ENCODE data around the gene HBQ1. TPM values are rescaled to one million over a fixed set of nuclear protein-coding genes. Genes with fewer than 3 reads are reported as not detected.

The HBQ1 gene
- 0.97 TPM in 1 of 2 replicates, not detected in the other for total RNA-seq

DNA sequence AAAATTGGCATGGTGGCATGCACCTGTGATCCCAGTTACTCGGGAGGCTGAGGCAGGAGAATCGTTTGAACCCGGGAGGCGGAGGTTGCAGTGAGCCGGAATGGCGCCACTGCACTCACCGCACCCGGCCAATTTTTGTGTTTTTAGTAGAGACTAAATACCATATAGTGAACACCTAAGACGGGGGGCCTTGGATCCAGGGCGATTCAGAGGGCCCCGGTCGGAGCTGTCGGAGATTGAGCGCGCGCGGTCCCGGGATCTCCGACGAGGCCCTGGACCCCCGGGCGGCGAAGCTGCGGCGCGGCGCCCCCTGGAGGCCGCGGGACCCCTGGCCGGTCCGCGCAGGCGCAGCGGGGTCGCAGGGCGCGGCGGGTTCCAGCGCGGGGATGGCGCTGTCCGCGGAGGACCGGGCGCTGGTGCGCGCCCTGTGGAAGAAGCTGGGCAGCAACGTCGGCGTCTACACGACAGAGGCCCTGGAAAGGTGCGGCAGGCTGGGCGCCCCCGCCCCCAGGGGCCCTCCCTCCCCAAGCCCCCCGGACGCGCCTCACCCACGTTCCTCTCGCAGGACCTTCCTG, at the start of gene HBQ1:
TSS of gene HBQ1 (plus strand) at position 359 of the 575 bp plus-strand sequence. CDS start at position 387, 28 bp downstream.

DNA sequence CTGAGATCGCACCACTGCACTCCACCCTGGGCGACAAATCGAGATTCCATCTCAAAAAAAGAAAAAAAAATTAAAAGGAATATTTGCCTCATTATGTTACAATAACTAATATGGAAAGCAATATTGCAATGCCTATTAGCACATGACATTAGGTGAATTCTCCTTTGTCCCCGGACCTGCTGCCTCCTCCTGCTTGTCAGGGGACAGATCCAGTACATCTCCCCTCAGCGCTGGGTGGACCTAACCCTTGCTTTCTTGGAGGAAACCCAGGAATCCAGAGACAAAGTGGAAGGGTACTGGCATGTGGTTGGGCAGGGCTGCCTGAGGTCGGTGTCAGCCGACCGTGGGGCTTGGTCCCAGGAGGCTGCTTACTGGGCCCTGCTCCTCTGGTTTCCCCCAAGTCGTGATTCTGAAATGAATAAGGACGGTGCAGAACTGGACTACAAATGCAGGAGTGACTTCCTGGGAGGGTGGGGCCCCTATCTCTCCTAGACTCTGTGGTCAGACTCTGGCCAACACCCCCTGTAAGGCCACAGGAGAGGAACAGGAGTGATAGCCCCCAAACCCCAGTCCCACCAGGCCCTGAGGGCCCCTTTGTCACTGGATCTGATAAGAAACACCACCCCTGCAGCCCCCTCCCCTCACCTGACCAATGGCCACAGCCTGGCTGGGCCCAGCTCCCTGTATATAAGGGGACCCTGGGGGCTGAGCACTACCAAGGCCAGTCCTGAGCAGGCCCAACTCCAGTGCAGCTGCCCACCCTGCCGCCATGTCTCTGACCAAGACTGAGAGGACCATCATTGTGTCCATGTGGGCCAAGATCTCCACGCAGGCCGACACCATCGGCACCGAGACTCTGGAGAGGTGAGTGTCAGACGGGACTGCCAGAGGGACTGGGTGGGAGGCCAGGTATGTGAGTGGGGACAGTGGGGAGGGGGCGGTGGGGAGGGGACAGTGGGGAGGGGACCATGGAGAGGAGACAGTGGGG, 27.8 kb upstream of the HBQ1 start, which contains the start of gene HBZ:
TSS of gene HBZ (plus strand) at position 504 of the 988 bp plus-strand sequence. CDS start at position 770, 266 bp downstream.

DNA sequence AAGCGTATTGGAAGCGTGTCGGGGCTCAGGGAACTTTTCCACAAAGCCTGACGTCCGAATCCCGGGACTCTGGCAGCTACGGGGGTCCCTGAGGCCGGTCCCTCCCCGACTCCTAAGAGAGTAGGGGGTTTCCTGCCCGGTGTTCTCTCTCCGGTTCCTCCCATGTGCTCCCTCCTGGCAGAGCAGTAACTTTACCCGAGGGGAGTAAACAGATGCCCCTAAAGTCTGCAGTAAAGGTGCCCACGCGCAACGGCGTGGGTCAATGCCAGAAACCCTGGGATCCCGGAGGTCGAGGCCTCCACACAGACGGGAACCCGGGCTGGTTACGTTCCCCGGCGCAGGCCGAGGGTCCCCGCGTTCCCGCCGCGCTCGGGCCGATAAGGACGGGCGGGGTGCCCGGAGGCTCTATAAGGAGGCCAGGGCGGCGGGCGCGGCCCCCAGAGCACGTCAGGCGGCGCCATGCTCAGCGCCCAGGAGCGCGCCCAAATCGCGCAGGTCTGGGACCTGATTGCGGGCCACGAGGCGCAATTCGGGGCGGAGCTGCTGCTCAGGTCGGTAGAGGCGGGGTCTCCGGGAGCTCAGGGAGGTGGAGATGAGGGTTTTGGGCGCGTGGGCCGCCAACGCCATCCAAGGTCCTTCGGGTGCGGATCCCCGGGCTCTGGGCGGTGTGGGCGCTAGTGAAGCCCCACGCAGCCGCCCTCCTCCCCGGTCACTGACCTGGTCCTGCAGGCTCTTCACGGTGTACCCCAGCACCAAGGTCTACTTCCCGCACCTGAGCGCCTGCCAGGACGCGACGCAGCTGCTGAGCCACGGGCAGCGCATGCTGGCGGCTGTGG, 14.5 kb upstream of the HBQ1 start, which contains the start of gene HBM:
TSS of gene HBM (plus strand) at position 440 of the 836 bp plus-strand sequence. CDS start at position 460, 20 bp downstream.

DNA sequence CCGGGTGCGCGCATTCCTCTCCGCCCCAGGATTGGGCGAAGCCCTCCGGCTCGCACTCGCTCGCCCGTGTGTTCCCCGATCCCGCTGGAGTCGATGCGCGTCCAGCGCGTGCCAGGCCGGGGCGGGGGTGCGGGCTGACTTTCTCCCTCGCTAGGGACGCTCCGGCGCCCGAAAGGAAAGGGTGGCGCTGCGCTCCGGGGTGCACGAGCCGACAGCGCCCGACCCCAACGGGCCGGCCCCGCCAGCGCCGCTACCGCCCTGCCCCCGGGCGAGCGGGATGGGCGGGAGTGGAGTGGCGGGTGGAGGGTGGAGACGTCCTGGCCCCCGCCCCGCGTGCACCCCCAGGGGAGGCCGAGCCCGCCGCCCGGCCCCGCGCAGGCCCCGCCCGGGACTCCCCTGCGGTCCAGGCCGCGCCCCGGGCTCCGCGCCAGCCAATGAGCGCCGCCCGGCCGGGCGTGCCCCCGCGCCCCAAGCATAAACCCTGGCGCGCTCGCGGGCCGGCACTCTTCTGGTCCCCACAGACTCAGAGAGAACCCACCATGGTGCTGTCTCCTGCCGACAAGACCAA, 7.8 kb upstream of the HBQ1 start, which contains the start of gene HBA2:
TSS of gene HBA2 (plus strand) at position 503 of the 568 bp plus-strand sequence. CDS start at position 540, 37 bp downstream.

DNA sequence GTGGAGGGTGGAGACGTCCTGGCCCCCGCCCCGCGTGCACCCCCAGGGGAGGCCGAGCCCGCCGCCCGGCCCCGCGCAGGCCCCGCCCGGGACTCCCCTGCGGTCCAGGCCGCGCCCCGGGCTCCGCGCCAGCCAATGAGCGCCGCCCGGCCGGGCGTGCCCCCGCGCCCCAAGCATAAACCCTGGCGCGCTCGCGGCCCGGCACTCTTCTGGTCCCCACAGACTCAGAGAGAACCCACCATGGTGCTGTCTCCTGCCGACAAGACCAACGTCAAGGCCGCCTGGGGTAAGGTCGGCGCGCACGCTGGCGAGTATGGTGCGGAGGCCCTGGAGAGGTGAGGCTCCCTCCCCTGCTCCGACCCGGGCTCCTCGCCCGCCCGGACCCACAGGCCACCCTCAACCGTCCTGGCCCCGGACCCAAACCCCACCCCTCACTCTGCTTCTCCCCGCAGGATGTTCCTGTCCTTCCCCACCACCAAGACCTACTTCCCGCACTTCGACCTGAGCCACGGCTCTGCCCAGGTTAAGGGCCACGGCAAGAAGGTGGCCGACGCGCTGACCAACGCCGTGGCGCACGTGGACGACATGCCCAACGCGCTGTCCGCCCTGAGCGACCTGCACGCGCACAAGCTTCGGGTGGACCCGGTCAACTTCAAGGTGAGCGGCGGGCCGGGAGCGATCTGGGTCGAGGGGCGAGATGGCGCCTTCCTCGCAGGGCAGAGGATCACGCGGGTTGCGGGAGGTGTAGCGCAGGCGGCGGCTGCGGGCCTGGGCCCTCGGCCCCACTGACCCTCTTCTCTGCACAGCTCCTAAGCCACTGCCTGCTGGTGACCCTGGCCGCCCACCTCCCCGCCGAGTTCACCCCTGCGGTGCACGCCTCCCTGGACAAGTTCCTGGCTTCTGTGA, 3.5 kb upstream of the HBQ1 start, which contains the start of gene HBA1:
TSS of gene HBA1 (plus strand) at position 204 of the 906 bp plus-strand sequence. CDS start at position 241, 37 bp downstream.

DNA sequence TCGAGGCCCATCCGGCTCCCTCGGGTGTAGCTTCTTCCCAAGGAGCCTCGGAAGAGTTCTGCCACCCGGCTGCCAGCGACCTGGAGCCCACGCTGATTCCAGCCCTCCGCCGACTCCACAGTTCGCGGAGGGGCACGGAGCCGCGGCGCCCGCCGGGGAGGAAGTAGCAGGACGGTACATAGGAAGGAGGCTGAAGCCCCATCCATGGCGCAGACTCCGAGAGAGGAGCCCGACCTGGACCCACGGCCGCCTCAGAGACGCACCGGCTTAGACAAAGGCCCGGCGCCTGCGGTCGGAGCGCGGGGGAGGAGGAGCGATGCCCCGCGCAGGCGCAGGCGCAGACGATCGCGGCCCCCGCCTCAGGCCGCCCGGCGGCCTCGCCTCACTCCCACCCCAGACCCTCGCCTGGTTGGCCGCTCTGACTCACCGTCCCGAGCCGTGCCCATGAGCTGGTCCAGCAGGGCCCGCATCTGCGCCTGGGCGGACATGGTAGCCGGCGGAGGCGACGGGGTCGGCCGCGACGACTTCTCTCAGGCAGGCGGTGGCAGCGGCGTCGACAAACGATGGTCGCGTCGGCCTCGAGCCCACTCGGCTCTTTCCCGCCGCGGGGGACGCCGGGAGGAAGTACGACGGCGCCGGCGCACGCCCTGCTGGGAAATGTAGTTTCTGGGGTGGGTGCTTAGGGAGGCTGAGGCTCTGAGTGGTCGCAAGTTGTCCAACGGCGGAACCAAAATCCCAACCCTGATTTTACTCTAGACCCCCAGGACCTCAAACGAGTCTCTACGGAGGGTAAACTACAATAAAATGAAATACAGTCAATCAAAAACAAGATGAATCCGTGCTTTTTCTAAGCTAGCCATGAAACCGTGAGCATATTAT, 48.8 kb downstream of the HBQ1 start, which contains the start of gene LUC7L:
TSS of gene LUC7L (minus strand) at position 598 of the 879 bp plus-strand sequence. CDS start at position 488, 110 bp downstream.

Other genes starting within 250 kb of the HBQ1 start
- gene POLR3K, start 126.9 kb upstream of the HBQ1 start, total RNA-seq: 5.5 and 7.3 TPM in 2 replicates
- 18.9 and 47.1 TPM in 2 replicates for gene SNRNP25, start 126.6 kb upstream of the HBQ1 start, total RNA-seq
- gene RHBDF1, start 107.8 kb upstream of the HBQ1 start, total RNA-seq: 17.8 and 43.6 TPM in 2 replicates
- gene MPG, start 102.2 kb upstream of the HBQ1 start, total RNA-seq: 77.2 and 180 TPM in 2 replicates
- 3.1 and 16.6 TPM in 2 replicates for gene NPRL3, start 41.8 kb upstream of the HBQ1 start, total RNA-seq
- 0.19 TPM in 1 of 2 replicates, not detected in the other for gene HBZ, start 27.8 kb upstream of the HBQ1 start, total RNA-seq
- gene HBM, start 14.5 kb upstream of the HBQ1 start, total RNA-seq: not detected in 2 replicates
- 0.32 TPM in 1 of 2 replicates, not detected in the other for gene HBA2, start 7.6 kb upstream of the HBQ1 start, total RNA-seq
- not detected in 2 replicates for gene HBA1, start 3.8 kb upstream of the HBQ1 start, total RNA-seq
- 29.1 and 51.1 TPM in 2 replicates for gene LUC7L, start 49.0 kb downstream of the HBQ1 start, total RNA-seq
- 30.1 and 67.4 TPM in 2 replicates for gene FAM234A, start 54.4 kb downstream of the HBQ1 start, total RNA-seq
- gene RGS11, start 95.5 kb downstream of the HBQ1 start, total RNA-seq: 0.81 and 1.6 TPM in 2 replicates
- 0.13 TPM in 1 of 2 replicates, not detected in the other for gene ARHGDIG, start 100.1 kb downstream of the HBQ1 start, total RNA-seq
- gene PDIA2, start 102.7 kb downstream of the HBQ1 start, total RNA-seq: not detected in 2 replicates
- 16.4 and 27.1 TPM in 2 replicates for gene AXIN1, start 172.3 kb downstream of the HBQ1 start, total RNA-seq
- 61.0 and 77.7 TPM in 2 replicates for gene MRPL28, start 190.1 kb downstream of the HBQ1 start, total RNA-seq
- 82.7 and 108 TPM in 2 replicates for gene PGAP6, start 201.5 kb downstream of the HBQ1 start, total RNA-seq
- gene NME4, start 216.7 kb downstream of the HBQ1 start, total RNA-seq: 44.0 and 53.7 TPM in 2 replicates
- 14.2 and 19.1 TPM in 2 replicates for gene DECR2, start 221.4 kb downstream of the HBQ1 start, total RNA-seq
- gene RAB11FIP3, start 245.2 kb downstream of the HBQ1 start, total RNA-seq: 17.5 and 41.9 TPM in 2 replicates

Data from bladder microvascular endothelial cell (primary cell).